ENCODE data around the gene SRSF9.

The SRSF9 gene

GRCh38 chr12:120465756-120466155 is 3.8 kb downstream of the SRSF9 start:
- H3K4me1 ChIP-seq (ENCODE audit: low read length), result peaks cover 8% of the 10 kb centered on the region; the same call in 1 of the 2 replicates
- TF ChIP-seq EZH2phosphoT487 (IDR thresholded peaks at IDR 0.05; ENCODE audit: low read depth) (no peak), CTCF (IDR thresholded peaks at IDR 0.05; ENCODE audit: low read depth, low read length) (no peak)
- H3K4me3 ChIP-seq (ENCODE audit: low read length), result no peak overlapping the region
- no peak overlapping the region for H3K4me2 ChIP-seq (ENCODE audit: low read length)
- H3K9me3 ChIP-seq (ENCODE audit: insufficient read depth, low read length), result no peaks in the 10 kb centered on the region
- peaks cover 57% of the 10 kb centered on the region for H3K36me3 ChIP-seq (replicated peaks; ENCODE audit: low read depth, low read length)
- H3K27ac ChIP-seq (ENCODE audit: low read length), result no peak overlapping the region
- no peaks in the 10 kb centered on the region for H3K27me3 ChIP-seq (ENCODE audit: low read depth, low read length)
- H2AFZ ChIP-seq (ENCODE audit: low read depth, low read length), result no peak overlapping the region
- H3K9ac ChIP-seq (ENCODE audit: low read length), result no peak overlapping the region
- peaks cover 83% of the 10 kb centered on the region for H3K79me2 ChIP-seq (ENCODE audit: low read length)
- peaks cover 45% of the 10 kb centered on the region for H4K20me1 ChIP-seq (ENCODE audit: insufficient read depth, low read length)

GRCh38 chr12:120463712-120464111 is 5.8 kb downstream of the SRSF9 start:
- Histone ChIP-seq H3K36me3 (replicated peaks; ENCODE audit: low read depth, low read length) (peaks cover 69% of the 10 kb centered on the region), H2AFZ (ENCODE audit: low read depth, low read length) (no peak overlapping the region), H3K27ac (ENCODE audit: low read length) (no peak overlapping the region), H4K20me1 (ENCODE audit: insufficient read depth, low read length) (peaks cover 43% of the 10 kb centered on the region), H3K4me1 (ENCODE audit: low read length) (peaks cover 3% of the 10 kb centered on the region; the same call in 1 of the 2 replicates), H3K79me2 (ENCODE audit: low read length) (peaks cover 68% of the 10 kb centered on the region), H3K9ac (ENCODE audit: low read length) (no peak overlapping the region), H3K9me3 (ENCODE audit: insufficient read depth, low read length) (no peaks in the 10 kb centered on the region), H3K4me3 (ENCODE audit: low read length) (no peak overlapping the region), H3K27me3 (ENCODE audit: low read depth, low read length) (no peaks in the 10 kb centered on the region), H3K4me2 (ENCODE audit: low read length) (no peak overlapping the region)
- no peak for TF ChIP-seq EZH2phosphoT487 (IDR thresholded peaks at IDR 0.05; ENCODE audit: low read depth)
- TF ChIP-seq CTCF (IDR thresholded peaks at IDR 0.05; ENCODE audit: low read depth, low read length), result no peak

GRCh38 chr12:120462099-120462640 is 7.4 kb downstream of the SRSF9 start:
- Histone ChIP-seq H3K36me3 (replicated peaks; ENCODE audit: low read depth, low read length) (peaks cover 73% of the 10 kb centered on the region), H3K27ac (ENCODE audit: low read length) (no peak overlapping the region), H3K4me2 (ENCODE audit: low read length) (no peak overlapping the region), H3K79me2 (ENCODE audit: low read length) (peaks cover 53% of the 10 kb centered on the region), H3K4me3 (ENCODE audit: low read length) (no peak overlapping the region), H3K9ac (ENCODE audit: low read length) (no peak overlapping the region), H2AFZ (ENCODE audit: low read depth, low read length) (no peak overlapping the region), H3K4me1 (ENCODE audit: low read length) (0 out of 2 replicates have a peak, but pooled peaks cover 3% of the 10 kb centered on the region), H4K20me1 (ENCODE audit: insufficient read depth, low read length) (peaks cover 28% of the 10 kb centered on the region), H3K27me3 (ENCODE audit: low read depth, low read length) (no peaks in the 10 kb centered on the region), H3K9me3 (ENCODE audit: insufficient read depth, low read length) (no peaks in the 10 kb centered on the region)
- TF ChIP-seq EZH2phosphoT487 (IDR thresholded peaks at IDR 0.05; ENCODE audit: low read depth) (no peak), CTCF (IDR thresholded peaks at IDR 0.05; ENCODE audit: low read depth, low read length) (no peak)

- H3K9ac ChIP-seq (ENCODE audit: low read length), result no peak overlapping the region
- TF ChIP-seq EZH2phosphoT487 (IDR thresholded peaks at IDR 0.05; ENCODE audit: low read depth), result no peak
- TF ChIP-seq CTCF (IDR thresholded peaks at IDR 0.05; ENCODE audit: low read depth, low read length), result no peak
- H2AFZ ChIP-seq (ENCODE audit: low read depth, low read length), result no peak overlapping the region
- H3K4me1 ChIP-seq (ENCODE audit: low read length), result no peaks in the 10 kb centered on the region
- peaks cover 73% of the 10 kb centered on the region for H3K36me3 ChIP-seq (replicated peaks; ENCODE audit: low read depth, low read length)
- no peak overlapping the region for H3K27ac ChIP-seq (ENCODE audit: low read length)
- H3K9me3 ChIP-seq (ENCODE audit: insufficient read depth, low read length), result no peaks in the 10 kb centered on the region
- no peak overlapping the region for H3K4me3 ChIP-seq (ENCODE audit: low read length)
- 0 out of 2 replicates have a peak, but pooled peaks cover 7% of the 10 kb centered on the region for H4K20me1 ChIP-seq (ENCODE audit: insufficient read depth, low read length)
- no peak overlapping the region for H3K4me2 ChIP-seq (ENCODE audit: low read length)
- peaks cover 32% of the 10 kb centered on the region for H3K79me2 ChIP-seq (ENCODE audit: low read length)
- no peaks in the 10 kb centered on the region for H3K27me3 ChIP-seq (ENCODE audit: low read depth, low read length)
Measured at GRCh38 chr12:120460157-120460556, 9.4 kb downstream of the SRSF9 start.
